Pulmonary artery endothelial cell (primary cell): Measurements from ENCODE around the gene GAK. TPM values are rescaled to one million over a fixed set of nuclear protein-coding genes. Genes with fewer than 3 reads are reported as not detected.
A peak's percentile ranks its signal among the peaks of the same experiment; 100 is the strongest.
"Not testable (repeated sequence)": the region's sequence is repeated elsewhere in the genome, so short reads cannot be mapped to it uniquely, and the experiment has no call there.

Source experiments
- DNase-seq: peaks from one replicate; pipeline ENCODE4 v3.0.0-alpha.2; 2011; ENCODE audit warnings: low read depth, low spot score
- total RNA-seq: library from RNA; depleted of rRNA; stranded (reverse); fragments of >200 nt; gene quantifications from 2 replicates; pipeline ENCODE4 v1.2.3, GENCODE V29; 2014

GAK gene
- total RNA-seq, result 64.6 and 74.0 TPM in 2 replicates

DNA sequence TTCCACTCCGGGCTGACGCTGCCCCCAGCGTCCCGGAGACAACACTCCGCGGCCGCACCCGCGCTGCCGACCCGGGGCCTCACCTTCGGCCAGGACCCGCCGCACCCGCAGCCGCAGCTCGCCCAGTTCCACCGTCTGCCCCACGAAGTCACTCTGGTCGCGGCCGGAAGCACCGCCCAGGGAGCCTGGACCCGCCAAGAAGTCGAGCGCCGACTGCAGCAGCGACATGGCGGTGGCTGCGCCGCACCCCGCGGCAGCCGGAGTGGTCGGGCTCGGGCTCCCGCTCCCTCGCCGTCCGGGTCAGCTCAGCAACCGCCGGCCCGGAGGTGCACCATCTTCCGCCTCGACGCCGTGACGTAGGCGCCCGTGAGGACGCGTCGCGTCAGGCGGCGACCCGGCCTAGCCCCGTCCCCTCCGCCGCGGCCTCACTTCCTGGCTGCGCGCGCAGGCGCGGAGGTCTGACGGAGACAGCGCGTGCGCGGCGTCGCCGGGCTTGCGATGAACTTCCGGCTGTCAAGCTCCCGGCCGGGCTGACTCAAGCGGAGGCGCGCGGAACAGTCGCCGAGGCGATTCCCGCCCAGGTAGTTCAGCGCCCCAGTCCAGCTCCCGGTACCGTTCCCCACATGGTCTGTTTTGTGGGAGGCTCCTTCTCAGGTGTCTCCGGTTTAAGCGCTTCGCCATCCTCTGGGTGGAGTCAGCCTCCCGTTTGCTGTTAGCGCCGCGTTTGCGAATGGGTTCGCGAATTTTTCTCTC, at the start of gene GAK, which contains the start of gene TMEM175:
TSS of gene GAK (minus strand) at position 357 of the 753 bp plus-strand sequence. CDS start at position 228, 129 bp downstream.
TSS of gene TMEM175 (plus strand) at position 501 of the 753 bp plus-strand sequence. CDS start 15,280 bp downstream, outside the sequence.
- DNase-seq, result peak; percentile 79

- DNase-seq, result no peak
Observed at GRCh38 chr4:978957-979701, 47.0 kb upstream of the GAK start.

- DNase-seq, result not testable (repeated sequence)
Observed at GRCh38 chr4:976016-976415, 43.9 kb upstream of the GAK start.

DNA sequence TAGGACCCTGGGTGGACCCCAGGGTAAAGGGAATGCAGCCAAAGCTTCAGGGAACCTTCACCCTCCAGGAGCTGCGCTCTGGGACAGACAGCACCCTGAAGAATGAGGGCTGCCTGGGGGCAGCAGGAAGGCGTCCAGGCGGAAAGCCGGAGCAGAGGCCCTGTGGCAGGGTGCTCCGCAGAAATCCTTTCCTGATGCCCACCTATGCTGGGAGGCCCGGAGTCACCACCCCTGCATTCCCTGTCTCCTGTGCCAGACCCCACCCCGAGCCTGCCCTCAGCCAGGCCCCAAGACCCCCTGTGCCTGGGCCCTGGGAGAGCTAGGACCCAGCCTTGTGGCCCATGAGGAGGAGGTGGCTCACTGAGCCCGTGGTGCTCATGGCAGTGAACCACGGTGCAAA, 42.6 kb upstream of the GAK start:
- no peak for DNase-seq

GRCh38 chr4:973431-974397, 41.6 kb upstream of the GAK start, which contains the start of gene DGKQ:
Gene DGKQ, minus strand, starts transcription at chr4:973569. Its CDS starts 87 bp downstream, at chr4:973482.
- peak; percentile 24 for DNase-seq

- DNase-seq, result no peak
Observed at GRCh38 chr4:972651-973424, 40.7 kb upstream of the GAK start.

GRCh38 chr4:971666-972500, 39.8 kb upstream of the GAK start:
- DNase-seq, result no peak

GRCh38 chr4:970854-971520, 38.9 kb upstream of the GAK start:
- DNase-seq, result no peak

GRCh38 chr4:970046-970745, 38.1 kb upstream of the GAK start:
- DNase-seq, result no peak

GRCh38 chr4:968621-969394, 36.7 kb upstream of the GAK start:
- no peak for DNase-seq

GRCh38 chr4:968221-968620, 36.1 kb upstream of the GAK start:
- DNase-seq, result no peak

- DNase-seq, result no peak
Observed at GRCh38 chr4:967113-968104, 35.3 kb upstream of the GAK start.

DNA sequence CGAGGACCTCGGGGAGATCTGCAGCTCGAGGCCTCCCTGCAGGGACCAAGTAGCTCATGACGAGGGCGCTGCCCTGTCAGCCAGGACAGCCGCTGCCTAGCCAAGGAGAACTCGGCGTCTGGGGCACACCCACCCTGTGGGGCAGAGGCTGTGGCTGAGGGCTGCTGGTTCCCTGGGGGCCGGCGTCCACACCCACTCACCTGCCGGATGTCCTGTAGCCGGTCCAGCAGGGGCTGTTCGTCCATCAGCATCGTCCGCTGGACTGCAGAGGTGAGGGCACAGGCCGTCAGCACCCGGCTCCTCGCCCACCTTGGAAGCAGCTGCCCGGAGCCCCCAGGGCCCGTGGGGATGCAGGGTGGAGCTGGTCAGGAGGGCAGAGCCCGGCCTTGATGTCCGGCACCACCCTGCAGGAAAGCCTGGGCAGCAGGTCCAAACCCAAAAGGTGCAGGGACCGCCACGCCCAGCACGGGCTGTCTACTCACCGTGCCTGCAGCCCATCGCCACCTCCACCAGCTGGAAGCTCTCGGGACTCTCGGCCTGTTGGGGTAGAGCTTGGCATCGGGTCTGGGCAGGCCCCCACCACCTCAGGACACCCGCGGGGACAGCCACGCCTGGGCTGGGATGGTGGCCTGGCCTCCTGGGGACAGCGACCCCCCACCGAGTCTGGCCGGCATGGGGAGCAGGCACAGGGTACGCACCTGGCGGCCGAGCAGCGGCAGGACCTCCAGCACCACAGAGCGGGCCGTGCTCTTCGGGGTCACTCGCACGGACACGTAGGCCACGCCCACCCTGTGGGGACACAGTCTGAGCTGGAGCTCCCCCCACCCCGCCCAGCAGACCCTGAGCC, 34.4 kb upstream of the GAK start:
- DNase-seq, result no peak

GRCh38 chr4:965766-966134, 33.6 kb upstream of the GAK start:
- DNase-seq, result no peak

- DNase-seq, result no peak
Observed at GRCh38 chr4:965048-965765, 33.1 kb upstream of the GAK start.
